Liver (tissue), 9 donors: Measurements from ENCODE around the gene ALDH8A1. TPM values are rescaled to one million over a fixed set of nuclear protein-coding genes. Genes with fewer than 3 reads are reported as not detected.

ENCODE experiments used
- DNase-seq: peaks from one replicate; pipeline ENCODE4 v3.0.0-alpha.2; 2017; ENCODE audit warnings: low spot score
- H3K27ac ChIP-seq, 2 donors: one replicate each; pipeline ENCODE4 v1.7.0; 2013; ENCODE audit warnings: inconsistent platforms in 2 of 2, low read length in 2 of 2, control low read depth in 1 of 2, low read depth in 1 of 2, mild to moderate bottlenecking in 1 of 2
- H3K27me3 ChIP-seq, 4 donors: one replicate each; pipeline versions ENCODE4 v1.6.1 to v1.7.0; 2013; ENCODE audit warnings: low read length in 3 of 4, inconsistent platforms in 1 of 4, mild to moderate bottlenecking in 1 of 4, moderate library complexity in 1 of 4; ENCODE audit not compliant: control insufficient read depth in 4 of 4, insufficient read depth in 4 of 4
- H3K36me3 ChIP-seq, 4 donors: one replicate each; pipeline versions ENCODE4 v1.6.1 to v1.7.0; 2013; ENCODE audit warnings: low read length in 3 of 4, mild to moderate bottlenecking in 3 of 4, low read depth in 1 of 4, moderate library complexity in 1 of 4; ENCODE audit not compliant: control insufficient read depth in 4 of 4, insufficient read depth in 3 of 4
- H3K4me1 ChIP-seq, 4 donors: one replicate each; pipeline versions ENCODE4 v1.6.1 to v1.7.0; 2013; ENCODE audit warnings: low read length in 3 of 4, mild to moderate bottlenecking in 3 of 4, moderate library complexity in 1 of 4; ENCODE audit not compliant: control insufficient read depth in 4 of 4, insufficient read depth in 4 of 4
- H3K4me3 ChIP-seq, 3 donors: one replicate each; pipeline versions ENCODE4 v1.6.1 to v1.7.0; 2013; ENCODE audit warnings: low read length in 3 of 3, control low read depth in 1 of 3, low read depth in 1 of 3, mild to moderate bottlenecking in 1 of 3
- H3K9ac ChIP-seq, 2 donors: one replicate each; pipeline ENCODE4 v1.7.0; 2013; ENCODE audit warnings: low read length in 2 of 2, mild to moderate bottlenecking in 2 of 2, moderate library complexity in 2 of 2, control low read depth in 1 of 2, low read depth in 1 of 2
- H3K9me3 ChIP-seq, 4 donors: one replicate each; pipeline versions ENCODE4 v1.6.1 to v1.7.0; 2013; ENCODE audit warnings: low read length in 3 of 4; ENCODE audit not compliant: control insufficient read depth in 4 of 4
- ATF3 ChIP-seq: IDR thresholded peaks from 2 replicates; pipeline ENCODE4 v1.6.1; 2016; ENCODE audit warnings: antibody characterized with exemption
- CTCF ChIP-seq: fragments of 150-350 bp; IDR thresholded peaks from 2 replicates; pipeline ENCODE4 v1.5.1; 2017; ENCODE audit warnings: improper control_type of control experiment, low read depth, low read length; ENCODE audit not compliant: missing input control
- EGR1 ChIP-seq, 2 donors: IDR thresholded peaks; 2 replicates each; pipeline ENCODE4 v1.6.1; 2016 to 2018; ENCODE audit warnings: antibody characterized with exemption in 2 of 2, low read depth in 2 of 2
- FOXA1 ChIP-seq: IDR thresholded peaks from 2 replicates; pipeline ENCODE4 v1.6.1; 2016; ENCODE audit warnings: antibody characterized with exemption
- FOXA2 ChIP-seq: IDR thresholded peaks from 2 replicates; pipeline ENCODE4 v1.6.1; 2016; ENCODE audit warnings: antibody characterized with exemption
- GABPA ChIP-seq, 2 donors: IDR thresholded peaks in 1 of 2; conservative IDR thresholded peaks in 1 of 2; 2 replicates each; pipeline ENCODE4 v1.6.1; 2016; ENCODE audit warnings: antibody characterized with exemption in 2 of 2, mild to moderate bottlenecking in 1 of 2, moderate library complexity in 1 of 2
- HNF4A ChIP-seq, 2 donors: conservative IDR thresholded peaks; 2 replicates each; pipeline ENCODE4 v1.6.1; 2016; ENCODE audit warnings: antibody characterized with exemption in 2 of 2, mild to moderate bottlenecking in 2 of 2
- HNF4G ChIP-seq: IDR thresholded peaks from 2 replicates; pipeline ENCODE4 v1.6.1; 2016; ENCODE audit warnings: antibody characterized with exemption
- JUND ChIP-seq, 2 donors: IDR thresholded peaks; 2 replicates each; pipeline ENCODE4 v1.6.1; 2016; ENCODE audit warnings: antibody characterized with exemption in 2 of 2
- MAX ChIP-seq: IDR thresholded peaks from 2 replicates; pipeline ENCODE4 v1.6.1; 2016; ENCODE audit warnings: antibody characterized with exemption
- NR2F2 ChIP-seq: IDR thresholded peaks from 2 replicates; pipeline ENCODE4 v1.6.1; 2016; ENCODE audit warnings: antibody characterized with exemption
- RAD21 ChIP-seq, 2 donors: IDR thresholded peaks; 2 replicates each; pipeline ENCODE4 v1.6.1; 2016; ENCODE audit warnings: antibody characterized with exemption in 2 of 2, mild to moderate bottlenecking in 2 of 2
- REST ChIP-seq: IDR thresholded peaks from 2 replicates; pipeline ENCODE4 v1.6.1; 2016; ENCODE audit warnings: antibody characterized with exemption, mild to moderate bottlenecking
- SP1 ChIP-seq: IDR thresholded peaks from 2 replicates; pipeline ENCODE4 v1.6.1; 2018; ENCODE audit warnings: antibody characterized with exemption, mild to moderate bottlenecking
- TAF1 ChIP-seq: conservative IDR thresholded peaks from 2 replicates; pipeline ENCODE4 v1.6.1; 2016; ENCODE audit warnings: antibody characterized with exemption, mild to moderate bottlenecking
- YY1 ChIP-seq: IDR thresholded peaks from 2 replicates; pipeline ENCODE4 v1.6.1; 2016; ENCODE audit warnings: antibody characterized with exemption, mild to moderate bottlenecking
- ZBTB33 ChIP-seq: IDR thresholded peaks from 2 replicates; pipeline ENCODE4 v1.6.1; 2016; ENCODE audit warnings: antibody characterized with exemption
- polyA plus RNA-seq, 2 donors: library from polyadenylated mRNA; stranded (reverse) in 1 of 2; unstranded in 1 of 2; fragments of 200-250 nt in 1 of 2; fragments of >200 nt in 1 of 2; fragmentation: Nextera tagmentation in 1 of 2; extraction: Ambion mirVana in 1 of 2; gene quantifications; one replicate each; pipeline versions ENCODE4 v1.2.1 to v1.2.3, GENCODE V29; 2013 to 2015
- total RNA-seq, 2 donors: library from RNA; depleted of rRNA; stranded (reverse); fragments of >200 nt; gene quantifications; one replicate each; pipeline ENCODE4 v1.2.3, GENCODE V29; 2014
- donor health status: healthy.
- donor health status: healthy.
- donor health status: healthy.
- donor health status: healthy.
- donor health status: healthy.

ALDH8A1 gene
- total and polyA plus RNA-seq, 4 donors, result 73.0 to 255 (median 107) TPM

GRCh38 chr6:134948691-134949090 lies 1.2 kb downstream of the ALDH8A1 start (continued):
- peak; percentile 70 for TF ChIP-seq REST
- no peak for TF ChIP-seq EGR1 (IDR thresholded peaks at IDR 0.05; ENCODE audit: low read depth in 2 of 2)
- TF ChIP-seq ATF3, result no peak
- peak; percentile 48 for TF ChIP-seq YY1
- TF ChIP-seq HNF4A (conservative IDR thresholded peaks at IDR 0.05), result peak; percentile 35 to 46

- Histone ChIP-seq H3K27ac (peak overlapping the region; percentile 80 to 84), H3K4me1 (peaks cover 8 to 56% (median 34%) of the 10 kb centered on the region in 4 donors), H3K36me3 (peaks cover 0 to 3% (median 0%) of the 10 kb centered on the region in 4 donors), H3K4me3 (peak overlapping the region; percentile 63 to 94 (median 79)), H3K9ac (peak overlapping the region; percentile 86 to 92), H3K27me3 (no peaks in the 10 kb centered on the region), H3K9me3 (no peaks in the 10 kb centered on the region)
- TF ChIP-seq MAX (no peak), YY1 (no peak), ATF3 (no peak), EGR1 (IDR thresholded peaks at IDR 0.05; ENCODE audit: low read depth in 2 of 2) (no peak)
- DNase-seq, result no peak
These were observed 1.8 kb downstream of the ALDH8A1 start for GRCh38 chr6:134948142-134948541.

GRCh38 chr6:134945045-134945444 lies 4.9 kb downstream of the ALDH8A1 start:
- Histone ChIP-seq H3K9me3 (no peaks in the 10 kb centered on the region), H3K27me3 (no peaks in the 10 kb centered on the region), H3K36me3 (peaks cover 2 to 16% (median 12%) of the 10 kb centered on the region in 4 donors), H3K4me3 (peak overlapping the region in 1 of 3 donors; percentile 12), H3K9ac (no peak overlapping the region), H3K4me1 (peaks cover 4 to 34% (median 13%) of the 10 kb centered on the region in 4 donors), H3K27ac (peak overlapping the region in 1 of 2 donors; percentile 5)
- TF ChIP-seq EGR1 (IDR thresholded peaks at IDR 0.05; ENCODE audit: low read depth in 2 of 2) (no peak), MAX (no peak), JUND (IDR thresholded peaks at IDR 0.05) (no peak), ATF3 (no peak), REST (no peak), CTCF (no peak), FOXA1 (no peak), HNF4G (no peak), NR2F2 (no peak), FOXA2 (no peak), YY1 (no peak), ZBTB33 (no peak), GABPA (IDR thresholded peaks at IDR 0.05 in 1 of 2, conservative IDR thresholded peaks at IDR 0.05 in 1 of 2) (no peak), TAF1 (no peak), RAD21 (IDR thresholded peaks at IDR 0.05) (no peak), SP1 (no peak)
- no peak for DNase-seq
